ENCODE results near the gene LYPD1. TPM values are rescaled to one million over a fixed set of nuclear protein-coding genes. Genes with fewer than 3 reads are reported as not detected.

LYPD1 gene
- total RNA-seq, 1 experiment from 2014 or later = 34.3 TPM

GRCh38 chr2:132640116-132640515, 29.9 kb downstream of the LYPD1 start:
- H3K4me1 Mint-ChIP-seq (ENCODE audit: low read depth, unreplicated experiment) = no peaks in the 10 kb centered on the region
- no peaks in the 10 kb centered on the region for H3K27me3 Mint-ChIP-seq (ENCODE audit: unreplicated experiment)
- CTCF ChIA-PET = no interaction called here
- no peak for DNase-seq
- intact Hi-C loops (cut with micrococcal nuclease; ENCODE audit: unreplicated experiment) = no loop called here
- BruUV-seq (replicated peaks) = no TSS peak
- H3K27ac Mint-ChIP-seq (ENCODE audit: unreplicated experiment) = no peak overlapping the region
- no peaks in the 10 kb centered on the region for H3K9me3 Mint-ChIP-seq (ENCODE audit: low read depth, unreplicated experiment)
- H3K36me3 Mint-ChIP-seq (ENCODE audit: insufficient read depth, unreplicated experiment) = peaks cover 1% of the 10 kb centered on the region
- TF ChIP-seq CTCF (IDR thresholded peaks at IDR 0.05; ENCODE audit: unreplicated experiment) = no peak
- no peak overlapping the region for H3K4me3 Mint-ChIP-seq (ENCODE audit: low read depth, unreplicated experiment)

- CTCF ChIA-PET = interaction anchor here (0.6 kb wide), 1 partner anchor 21 kb away, joined by 3 read pairs; no protein-coding TSS in a partner anchor
- H3K27me3 Mint-ChIP-seq (ENCODE audit: unreplicated experiment) = no peaks in the 10 kb centered on the region
- no peaks in the 10 kb centered on the region for H3K4me1 Mint-ChIP-seq (ENCODE audit: low read depth, unreplicated experiment)
- no peaks in the 10 kb centered on the region for H3K36me3 Mint-ChIP-seq (ENCODE audit: insufficient read depth, unreplicated experiment)
- H3K9me3 Mint-ChIP-seq (ENCODE audit: low read depth, unreplicated experiment) = peaks cover 2% of the 10 kb centered on the region
- no peak for TF ChIP-seq CTCF (IDR thresholded peaks at IDR 0.05; ENCODE audit: unreplicated experiment)
- H3K4me3 Mint-ChIP-seq (ENCODE audit: low read depth, unreplicated experiment) = no peak overlapping the region
- no TSS peak for BruUV-seq (replicated peaks)
- intact Hi-C loops (cut with micrococcal nuclease; ENCODE audit: unreplicated experiment) = no loop called here
- H3K27ac Mint-ChIP-seq (ENCODE audit: unreplicated experiment) = no peak overlapping the region
- no peak for DNase-seq
These were observed 31.5 kb downstream of the LYPD1 start for GRCh38 chr2:132638313-132639040.

DNA sequence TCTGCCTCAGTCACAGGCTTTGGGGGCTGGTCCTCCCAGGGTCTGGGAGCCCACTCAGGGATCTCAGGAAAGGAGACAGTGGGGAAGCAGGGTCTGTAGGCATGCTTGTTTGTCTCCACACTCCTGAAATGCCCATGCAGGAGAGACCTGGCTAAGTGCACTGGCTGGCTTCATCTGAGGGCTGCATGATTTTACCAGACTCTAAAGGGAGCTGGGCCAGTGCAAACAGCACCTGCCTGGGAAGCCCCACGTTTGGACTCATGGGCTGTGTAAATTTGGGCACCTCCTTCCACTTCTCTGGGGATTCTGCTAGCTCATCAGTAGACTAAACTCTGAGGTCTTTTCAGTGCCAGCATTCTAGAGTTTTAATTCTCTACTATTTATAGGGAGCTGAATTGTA, 33.7 kb downstream of the LYPD1 start:
- no peak overlapping the region for H3K27ac Mint-ChIP-seq (ENCODE audit: unreplicated experiment)
- no TSS peak for BruUV-seq (replicated peaks)
- no peaks in the 10 kb centered on the region for H3K27me3 Mint-ChIP-seq (ENCODE audit: unreplicated experiment)
- H3K4me1 Mint-ChIP-seq (ENCODE audit: low read depth, unreplicated experiment) = no peaks in the 10 kb centered on the region
- CTCF ChIA-PET = interaction anchor here (1.1 kb wide), 1 partner anchor 15 kb away, joined by 3 read pairs; no protein-coding TSS in a partner anchor
- peaks cover 3% of the 10 kb centered on the region for H3K9me3 Mint-ChIP-seq (ENCODE audit: low read depth, unreplicated experiment)
- H3K4me3 Mint-ChIP-seq (ENCODE audit: low read depth, unreplicated experiment) = no peak overlapping the region
- H3K36me3 Mint-ChIP-seq (ENCODE audit: insufficient read depth, unreplicated experiment) = no peaks in the 10 kb centered on the region
- no peak for DNase-seq
- no peak for TF ChIP-seq CTCF (IDR thresholded peaks at IDR 0.05; ENCODE audit: unreplicated experiment)
- intact Hi-C loops (cut with micrococcal nuclease; ENCODE audit: unreplicated experiment) = no loop called here

DNA sequence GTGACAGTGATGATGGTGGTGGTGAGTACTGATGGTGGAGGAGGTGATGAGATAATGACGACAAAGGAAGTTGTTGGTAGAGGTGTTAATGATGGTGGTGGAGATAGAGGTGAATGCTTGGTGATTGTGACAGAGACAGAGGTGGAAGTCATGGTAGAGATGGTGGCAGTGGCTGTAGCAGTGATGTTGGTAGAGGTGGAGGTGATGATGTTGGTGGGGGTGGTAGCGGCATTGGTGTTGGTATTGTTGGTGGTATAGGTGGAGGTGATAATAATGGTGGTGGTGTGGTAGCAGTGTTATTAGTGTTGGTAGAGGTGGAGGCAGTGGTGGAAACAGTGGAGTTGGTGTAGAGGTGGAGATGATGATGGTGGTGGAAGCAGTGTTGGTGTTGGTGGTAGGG, 36.4 kb downstream of the LYPD1 start:
- no peak overlapping the region for H3K4me3 Mint-ChIP-seq (ENCODE audit: low read depth, unreplicated experiment)
- TF ChIP-seq CTCF (IDR thresholded peaks at IDR 0.05; ENCODE audit: unreplicated experiment) = no peak

More for the DNA sequence above, 36.4 kb downstream of the LYPD1 start:
- CTCF ChIA-PET = no interaction called here
- peaks cover 15% of the 10 kb centered on the region for H3K4me1 Mint-ChIP-seq (ENCODE audit: low read depth, unreplicated experiment)
- no peak for DNase-seq
- intact Hi-C loops (cut with micrococcal nuclease; ENCODE audit: unreplicated experiment) = no loop called here
- BruUV-seq (replicated peaks) = no TSS peak
- H3K27me3 Mint-ChIP-seq (ENCODE audit: unreplicated experiment) = no peaks in the 10 kb centered on the region
- no peak overlapping the region for H3K27ac Mint-ChIP-seq (ENCODE audit: unreplicated experiment)
- peaks cover 3% of the 10 kb centered on the region for H3K9me3 Mint-ChIP-seq (ENCODE audit: low read depth, unreplicated experiment)
- no peaks in the 10 kb centered on the region for H3K36me3 Mint-ChIP-seq (ENCODE audit: insufficient read depth, unreplicated experiment)

Data from Calu3 (cell line).